K562 (cell line): ENCODE results near the gene SOS1. TPM values are rescaled to one million over a fixed set of nuclear protein-coding genes. Genes with fewer than 3 reads are reported as not detected.
A peak's percentile ranks its signal among the peaks of the same experiment; 100 is the strongest.

Source experiments
- ATAC-seq: fragments of 200-7000 bp; cut with Tn5 transposase; 3 replicates; pipeline ENCODE4 v1.9.1; 2020; ENCODE audit warnings: moderate library complexity
- BruUV-seq: library from RNA; stranded (reverse); fragments of 400-500 nt; replicated peaks from 2 replicates; lab custom pipeline; 2021; lab: Mats Ljungman, UMichigan
- CTCF ChIA-PET: fragments of 300-600 bp; formaldehyde crosslinking; extraction: SDS; loops from one replicate; lab custom pipeline; 2021; ENCODE audit warnings: low intra/inter-chr PET ratio; lab: Yijun Ruan, JAX
- POLR2A ChIA-PET: fragments of 300-600, 350-650 bp; sonication (Branson Sonifier 250); formaldehyde crosslinking; extraction: SDS; loops from one replicate; lab custom pipeline; 2021; ENCODE audit warnings: antibody characterized with exemption, inconsistent platforms; lab: Yijun Ruan, JAX
- DNase-seq, 4 experiments: peaks; one replicate each; pipeline versions ENCODE4 v3.0.0 to v3.0.0-alpha.2; 2011 to 2018; ENCODE audit warnings: low spot score in 3 of 4, mixed read lengths in 3 of 4; ENCODE audit errors: extremely low read depth in 1 of 4
- FAIRE-seq: peaks from 2 replicates; lab custom pipeline; 2011; peaks lifted over from hg19 to GRCh38; lab: Jason Lieb, UNC
- H2AFZ ChIP-seq: 2 replicates; pipeline ENCODE4 v1.6.0; 2011; ENCODE audit warnings: low read depth, low read length, control low read depth, inconsistent platforms
- H3K27ac ChIP-seq: fragments of 200-600 bp; 3 replicates; pipeline ENCODE4 v1.8.0; 2011; ENCODE audit warnings: low read depth, mild to moderate bottlenecking, control low read depth, inconsistent platforms, low read length, moderate library complexity, mixed read lengths; ENCODE audit errors: extremely low read depth
- H3K27me3 ChIP-seq, 2 experiments: fragments of 300-600 bp in 1 of 2; 2 replicates in 1 of 2; 3 replicates in 1 of 2; pipeline versions ENCODE4 v1.6.0 to v1.8.0; 2011; ENCODE audit warnings: inconsistent platforms in 2 of 2, low read length in 2 of 2, mild to moderate bottlenecking in 1 of 2, mixed read lengths in 1 of 2, moderate library complexity in 1 of 2; ENCODE audit not compliant: control insufficient read depth in 2 of 2, insufficient read depth in 2 of 2
- H3K36me3 ChIP-seq: fragments of 300-600 bp; 3 replicates; pipeline ENCODE4 v1.8.0; 2011; ENCODE audit warnings: mild to moderate bottlenecking, low read length, inconsistent platforms; ENCODE audit not compliant: control insufficient read depth, insufficient read depth
- H3K4me1 ChIP-seq, 2 experiments: fragments of 200-600 bp in 1 of 2; replicated peaks in 1 of 2; 2 replicates in 1 of 2; 3 replicates in 1 of 2; pipeline versions ENCODE4 v1.5.1 to v1.8.0; 2011; ENCODE audit warnings: inconsistent platforms in 2 of 2, low read length in 2 of 2, mild to moderate bottlenecking in 1 of 2, mixed read lengths in 1 of 2, moderate library complexity in 1 of 2; ENCODE audit not compliant: control insufficient read depth in 2 of 2, insufficient read depth in 2 of 2
- H3K4me2 ChIP-seq: 2 replicates; pipeline ENCODE4 v1.6.1; 2011; ENCODE audit warnings: low read length, control low read depth, inconsistent platforms, mixed read lengths; ENCODE audit not compliant: insufficient read depth
- H3K4me3 ChIP-seq: fragments of 200-600 bp; sonication (generic), shearing (Covaris generic); 2 replicates; pipeline ENCODE4 v1.5.1; 2016; ENCODE audit warnings: control low read depth, inconsistent platforms
- H3K79me2 ChIP-seq: fragments of 200-600 bp; 3 replicates; pipeline ENCODE4 v1.8.0; 2011; ENCODE audit warnings: low read length, inconsistent platforms; ENCODE audit not compliant: control insufficient read depth, insufficient read depth
- H3K9ac ChIP-seq, 2 experiments: 2 replicates each; pipeline versions ENCODE4 v1.6.0 to v1.6.1; 2011; ENCODE audit warnings: low read depth in 2 of 2, low read length in 2 of 2, control low read depth in 1 of 2, inconsistent platforms in 1 of 2, mild to moderate bottlenecking in 1 of 2, mixed read lengths in 1 of 2; ENCODE audit not compliant: insufficient read depth in 1 of 2
- H3K9me1 ChIP-seq: one replicate; pipeline ENCODE4 v1.6.0; 2011; ENCODE audit warnings: inconsistent platforms, mild to moderate bottlenecking, low read length, moderate library complexity; ENCODE audit not compliant: control insufficient read depth, insufficient read depth
- H3K9me3 ChIP-seq: replicated peaks from 2 replicates; pipeline ENCODE4 v1.5.1; 2011; ENCODE audit warnings: low read depth, low read length, inconsistent platforms; ENCODE audit not compliant: control insufficient read depth, insufficient read depth
- H4K20me1 ChIP-seq: replicated peaks from 2 replicates; pipeline ENCODE4 v1.6.1; 2011; ENCODE audit warnings: low read length, inconsistent platforms, mixed read lengths; ENCODE audit not compliant: control insufficient read depth, insufficient read depth
- ZBTB33 ChIP-seq: sonication (generic); formaldehyde crosslinking; IDR thresholded peaks from 2 replicates; pipeline ENCODE4 v1.8.1; 2023; ENCODE audit warnings: mild to moderate bottlenecking, missing genetic modification reagents
- WGBS: fragments of 100-300 bp; shearing (Covaris generic); methylation state at CpG from one replicate; pipeline ENCODE4 v1.1.6; 2016; ENCODE audit warnings: low coverage, mixed read lengths; ENCODE audit not compliant: insufficient coverage; ENCODE audit errors: missing lambda C conversion rate; 5-methylcytosine and 5-hydroxymethylcytosine counted together
- in situ Hi-C: fragments of 300-500 bp; cut with MboI; formaldehyde crosslinking; loops from 4 replicates; pipeline ENCODE4 v1.15.0; 2018; ENCODE audit warnings: inconsistent platforms, mixed read lengths
- intact Hi-C: fragments of 100-400 bp; cut with micrococcal nuclease; formaldehyde crosslinking; loops from 2 replicates; pipeline ENCODE4 v1.14.2; 2022
- polyA plus RNA-seq, 8 experiments: library from polyadenylated mRNA; depleted of rRNA in 4 of 8; stranded (reverse) in 5 of 8; unstranded in 3 of 8; fragments of >200 nt; fragmentation: Nextera tagmentation in 2 of 8; fragmentation: Illumina TruSeq in 1 of 8; extraction: Ambion mirVana in 2 of 8; extraction: Trizol in 1 of 8; gene quantifications; 2 replicates each; pipeline versions ENCODE4 v1.2.1 to v1.2.3, GENCODE V29; 2011 to 2014; ENCODE audit warnings: inconsistent platforms in 1 of 8, missing spikeins in 1 of 8
- total RNA-seq, 7 experiments: library from RNA; depleted of rRNA in 6 of 7; stranded (reverse); fragments of >200 nt in 6 of 7; fragmentation: Illumina TruSeq in 2 of 7; extraction: Trizol in 2 of 7; gene quantifications; 2 replicates each; pipeline versions ENCODE4 v1.2.1 to v1.2.3, GENCODE V29; 2011 to 2021; ENCODE audit warnings: low replicate concordance in 1 of 7
- TF ChIP-seq, protein P1 (sequence below), 2 experiments: IDR thresholded peaks in 1 of 2; conservative IDR thresholded peaks in 1 of 2; 2 replicates each; pipeline ENCODE4 v1.6.1; 2016; ENCODE audit warnings: low read depth in 2 of 2, mild to moderate bottlenecking in 1 of 2, missing compliant biosample characterization in 1 of 2, missing genetic modification characterization in 1 of 2, moderate library complexity in 1 of 2

Gene SOS1
- total and polyA plus RNA-seq, 9 of the 15 experiments (the other 6 are each of a cell fraction or from before 2014, with no cell fraction given), result 2.5 to 27.1 (median 16.3) TPM

DNA sequence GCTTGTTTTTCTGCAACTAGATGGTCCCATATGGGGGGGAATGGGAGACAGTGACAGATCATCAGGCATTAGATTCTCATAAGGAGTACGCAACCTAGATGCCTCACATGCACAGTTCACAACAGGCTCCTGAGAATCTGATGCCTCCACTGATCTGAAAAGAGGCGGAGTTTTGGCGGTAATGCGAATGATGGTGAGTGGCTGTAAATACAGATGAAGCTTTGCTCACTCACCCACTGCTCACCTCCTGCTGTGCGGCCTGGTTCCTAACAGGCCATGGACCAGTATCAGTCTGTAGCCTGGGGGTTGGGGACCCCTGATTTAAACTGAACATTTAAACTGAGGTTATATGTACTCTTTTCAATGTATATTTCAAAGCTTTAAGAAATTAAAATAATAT lies 40.7 kb downstream of the SOS1 start:
- Histone ChIP-seq H3K4me3 (no peak overlapping the region), H3K4me1 (0 out of 5 replicates have a peak, but pooled peaks cover 0 to 3% of the 10 kb centered on the region in 2 experiments), H3K27me3 (no peaks in the 10 kb centered on the region), H3K9me1 (no peaks in the 10 kb centered on the region), H3K9ac (no peak overlapping the region), H3K79me2 (peaks cover 62% of the 10 kb centered on the region), H3K36me3 (no peaks in the 10 kb centered on the region; the same call in 2 of the 3 replicates), H3K9me3 (no peaks in the 10 kb centered on the region), H3K27ac (no peak overlapping the region), H4K20me1 (no peaks in the 10 kb centered on the region), H2AFZ (no peak overlapping the region), H3K4me2 (no peak overlapping the region)
- CTCF ChIA-PET, result no interaction called here
- no TSS peak for BruUV-seq
- FAIRE-seq (no peak), ATAC-seq (peak; percentile 42; the same call in 1 of the 3 replicates), DNase-seq (peak in 1 of 4 experiments; percentile 23)
- intact Hi-C loops, result no loop called here
- peak; percentile 91 for TF ChIP-seq ZBTB33 (CRISPR knock-in tag)
- TF ChIP-seq, protein P1, sequence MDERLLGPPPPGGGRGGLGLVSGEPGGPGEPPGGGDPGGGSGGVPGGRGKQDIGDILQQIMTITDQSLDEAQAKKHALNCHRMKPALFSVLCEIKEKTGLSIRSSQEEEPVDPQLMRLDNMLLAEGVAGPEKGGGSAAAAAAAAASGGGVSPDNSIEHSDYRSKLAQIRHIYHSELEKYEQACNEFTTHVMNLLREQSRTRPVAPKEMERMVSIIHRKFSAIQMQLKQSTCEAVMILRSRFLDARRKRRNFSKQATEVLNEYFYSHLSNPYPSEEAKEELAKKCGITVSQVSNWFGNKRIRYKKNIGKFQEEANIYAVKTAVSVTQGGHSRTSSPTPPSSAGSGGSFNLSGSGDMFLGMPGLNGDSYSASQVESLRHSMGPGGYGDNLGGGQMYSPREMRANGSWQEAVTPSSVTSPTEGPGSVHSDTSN (CRISPR knock-in tag; IDR thresholded peaks at IDR 0.05; ENCODE audit: low read depth), result no peak
- TF ChIP-seq, protein P1 (tag; conservative IDR thresholded peaks at IDR 0.05; ENCODE audit: low read depth), result no peak
- WGBS, result 78% methylated on average over 5 of the region's 5 CpGs
- POLR2A ChIA-PET, result interaction anchor here (1.0 kb wide), 1 partner anchor 40 kb away, joined by 4 read pairs; the partner anchor contains the start of gene SOS1
- in situ Hi-C loops, result no loop called here
